K562 (cell line): Measurements from ENCODE around the gene PRSS53.

Experiments used
- CAMTA2 ChIP-seq: fragments of 250-450 bp; sonication (Bioruptor Pico); conservative IDR thresholded peaks from 2 replicates; pipeline ENCODE4 v1.5.1; 2022
- KAT8 ChIP-seq: fragments of 450-650 bp; IDR thresholded peaks from 2 replicates; pipeline ENCODE4 v1.6.1; 2016; ENCODE audit warnings: low read depth, mild to moderate bottlenecking
- POLR2A ChIP-seq: fragments of 450-650 bp; conservative IDR thresholded peaks from 2 replicates; pipeline ENCODE4 v1.6.1; 2016
- PTBP1 ChIP-seq: fragments of 200-400 bp; formaldehyde crosslinking; IDR thresholded peaks from 2 replicates; pipeline ENCODE4 v1.6.1; 2017; ENCODE audit warnings: low read depth, low read length
- PTTG1 ChIP-seq: fragments of 450-650 bp; IDR thresholded peaks from 2 replicates; pipeline ENCODE4 v1.6.1; 2016; ENCODE audit warnings: low read depth, mild to moderate bottlenecking, missing genetic modification characterization, missing compliant biosample characterization
- RCOR1 ChIP-seq, 2 experiments: IDR thresholded peaks; 2 replicates each; pipeline ENCODE4 v1.6.1; 2012; ENCODE audit warnings: low read depth in 2 of 2, low read length in 2 of 2, borderline replicate concordance in 1 of 2, improper control_type of control experiment in 1 of 2
- SMAD3 ChIP-seq: fragments of 450-650 bp; formaldehyde crosslinking; conservative IDR thresholded peaks from 2 replicates; pipeline ENCODE4 v1.4.0; 2020; ENCODE audit warnings: mild to moderate bottlenecking
- ZNF232 ChIP-seq: sonication (generic); formaldehyde crosslinking; IDR thresholded peaks from 2 replicates; pipeline ENCODE4 v1.8.0; 2022; ENCODE audit warnings: mild to moderate bottlenecking, missing genetic modification reagents

DNA sequence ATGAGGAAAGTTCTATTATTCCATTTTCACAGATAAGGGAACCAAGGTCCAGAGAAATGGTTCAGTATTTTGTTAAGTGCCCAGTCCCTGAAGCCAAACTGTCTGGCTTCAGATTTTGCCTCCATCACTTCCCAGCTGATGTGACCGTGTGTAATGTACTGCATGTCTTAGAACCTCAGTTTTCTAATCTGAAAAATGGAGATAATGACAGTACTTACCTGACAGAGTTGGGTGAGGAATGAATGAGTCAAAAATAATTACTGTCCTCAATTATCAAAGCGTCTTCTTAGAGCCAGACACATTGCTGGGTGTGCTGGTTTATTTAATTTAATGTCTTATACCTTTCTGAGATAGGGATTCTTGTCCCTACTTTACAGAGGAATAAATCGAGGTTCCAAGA, 21.4 kb downstream of the PRSS53 start:
- no peak for TF ChIP-seq SMAD3 (CRISPR knock-in tag)
- TF ChIP-seq ZNF232 (CRISPR knock-in tag) = no peak
- no peak for TF ChIP-seq PTTG1 (tag)
- TF ChIP-seq POLR2A = no peak
- no peak for TF ChIP-seq CAMTA2 (CRISPR knock-in tag)
- no peak for TF ChIP-seq PTBP1
- no peak for TF ChIP-seq RCOR1 (IDR thresholded peaks at IDR 0.05; ENCODE audit: borderline replicate concordance in 1 of 2, low read depth in 2 of 2, low read length in 2 of 2)
- no peak for TF ChIP-seq KAT8
